RPMI8226 (cell line): ENCODE results near the gene C1orf198.

ENCODE experiments used
- DNase-seq: peaks from one replicate; pipeline ENCODE4 v3.0.0-alpha.2; 2015

Gene C1orf198

GRCh38 chr1:230828421-230828820 lies 39.9 kb downstream of the C1orf198 start:
- DNase-seq, result no peak

GRCh38 chr1:230827801-230828200 lies 40.5 kb downstream of the C1orf198 start:
- no peak for DNase-seq

GRCh38 chr1:230827081-230827681 lies 41.1 kb downstream of the C1orf198 start:
- no peak for DNase-seq

- no peak for DNase-seq
Observed at GRCh38 chr1:230826166-230826875, 42.0 kb downstream of the C1orf198 start.

- DNase-seq, result no peak
Observed at GRCh38 chr1:230825761-230826160, 42.6 kb downstream of the C1orf198 start.

GRCh38 chr1:230824919-230825721 lies 43.2 kb downstream of the C1orf198 start:
- no peak for DNase-seq

GRCh38 chr1:230824551-230824918 lies 43.8 kb downstream of the C1orf198 start:
- DNase-seq, result no peak

- no peak for DNase-seq
Observed at GRCh38 chr1:230823931-230824381, 44.4 kb downstream of the C1orf198 start.

GRCh38 chr1:230823426-230823825 lies 44.9 kb downstream of the C1orf198 start:
- no peak for DNase-seq

GRCh38 chr1:230822092-230822581 lies 46.2 kb downstream of the C1orf198 start:
- DNase-seq, result no peak

- no peak for DNase-seq
Observed at GRCh38 chr1:230821346-230821745, 47.0 kb downstream of the C1orf198 start.

GRCh38 chr1:230820568-230820967 lies 47.8 kb downstream of the C1orf198 start:
- DNase-seq, result no peak

- DNase-seq, result no peak
Observed at GRCh38 chr1:230819976-230820375, 48.3 kb downstream of the C1orf198 start.

GRCh38 chr1:230818901-230819300 lies 49.4 kb downstream of the C1orf198 start:
- DNase-seq, result no peak

GRCh38 chr1:230818367-230818766 lies 50.0 kb downstream of the C1orf198 start:
- DNase-seq, result no peak

GRCh38 chr1:230816018-230816417 lies 52.3 kb downstream of the C1orf198 start:
- no peak for DNase-seq

- DNase-seq, result no peak
Observed at GRCh38 chr1:230814949-230815692, 53.2 kb downstream of the C1orf198 start.

- no peak for DNase-seq
Observed at GRCh38 chr1:230812568-230812967, 55.8 kb downstream of the C1orf198 start.

- DNase-seq, result no peak
Observed at GRCh38 chr1:230809256-230809990, 58.9 kb downstream of the C1orf198 start.

GRCh38 chr1:230808281-230808872 lies 59.9 kb downstream of the C1orf198 start:
- DNase-seq, result no peak

GRCh38 chr1:230807561-230808280 lies 60.6 kb downstream of the C1orf198 start:
- no peak for DNase-seq
